GM23338 (cell line): ENCODE results near the gene RAD50. TPM values are rescaled to one million over a fixed set of nuclear protein-coding genes. Genes with fewer than 3 reads are reported as not detected.

ENCODE experiments used
- ATAC-seq: fragments of 200-7000 bp; cut with Tn5 transposase; 3 replicates; pipeline ENCODE4 v1.9.1; 2020
- DNase-seq: peaks from one replicate; pipeline ENCODE4 v3.0.0-alpha.2; 2015; ENCODE audit warnings: low spot score
- H2AFZ ChIP-seq: fragments of 200-600 bp; sonication (generic); 2 replicates; pipeline ENCODE4 v1.8.0; 2016; ENCODE audit warnings: antibody characterized with exemption, mild to moderate bottlenecking, moderate library complexity
- H3F3A ChIP-seq: fragments of 200-600 bp; sonication (generic); replicated peaks from 2 replicates; pipeline ENCODE4 v1.8.0; 2017; ENCODE audit warnings: antibody characterized with exemption, mixed run types, low read depth
- H3K27ac ChIP-seq: fragments of 200-600 bp; sonication (generic); 2 replicates; pipeline ENCODE4 v1.6.1; 2016; ENCODE audit warnings: low read depth
- H3K27me3 ChIP-seq: fragments of 200-600 bp; sonication (generic); 2 replicates; pipeline ENCODE4 v1.8.0; 2016; ENCODE audit warnings: mild to moderate bottlenecking, mixed run types, moderate library complexity; ENCODE audit not compliant: insufficient read depth
- H3K36me3 ChIP-seq: fragments of 200-600 bp; sonication (generic); 2 replicates; pipeline ENCODE4 v1.8.0; 2016; ENCODE audit warnings: mild to moderate bottlenecking; ENCODE audit not compliant: insufficient read depth
- H3K4me1 ChIP-seq: fragments of 200-600 bp; sonication (generic); 2 replicates; pipeline ENCODE4 v1.8.0; 2016; ENCODE audit warnings: mild to moderate bottlenecking, moderate library complexity; ENCODE audit not compliant: insufficient read depth
- H3K4me2 ChIP-seq: fragments of 200-600 bp; sonication (generic); 2 replicates; pipeline ENCODE4 v1.7.1; 2017; ENCODE audit warnings: mixed run types
- H3K4me3 ChIP-seq: fragments of 200-600 bp; sonication (generic); 2 replicates; pipeline ENCODE4 v1.6.1; 2016; ENCODE audit warnings: mixed run types
- H3K79me2 ChIP-seq: fragments of 200-600 bp; sonication (generic); replicated peaks from 2 replicates; pipeline ENCODE4 v1.8.0; 2017; ENCODE audit warnings: mild to moderate bottlenecking; ENCODE audit not compliant: insufficient read depth
- H3K9me2 ChIP-seq: fragments of 200-600 bp; sonication (generic); 2 replicates; pipeline ENCODE4 v1.8.0; 2017; ENCODE audit not compliant: insufficient read depth
- H4K20me1 ChIP-seq: fragments of 200-600 bp; sonication (generic); replicated peaks from 2 replicates; pipeline ENCODE4 v1.8.0; 2017; ENCODE audit warnings: mild to moderate bottlenecking; ENCODE audit not compliant: insufficient read depth
- H3K27ac Mint-ChIP-seq: 2 replicates; pipeline ENCODE4 v1.8.0; 2020; ENCODE audit warnings: inconsistent platforms, mild to moderate bottlenecking, moderate library complexity, mixed read lengths
- H3K27me3 Mint-ChIP-seq: 3 replicates; pipeline ENCODE4 v1.8.0; 2022; ENCODE audit warnings: low read depth, mild to moderate bottlenecking, moderate library complexity, mixed read lengths, inconsistent platforms; ENCODE audit not compliant: insufficient read depth, poor library complexity
- H3K36me3 Mint-ChIP-seq: 3 replicates; pipeline ENCODE4 v1.8.0; 2021; ENCODE audit warnings: low read depth, mild to moderate bottlenecking, inconsistent platforms, moderate library complexity, mixed read lengths
- H3K4me1 Mint-ChIP-seq: 3 replicates; pipeline ENCODE4 v1.8.0; 2020; ENCODE audit warnings: mild to moderate bottlenecking, inconsistent platforms, mixed read lengths
- H3K4me3 Mint-ChIP-seq: 3 replicates; pipeline ENCODE4 v1.8.0; 2021; ENCODE audit warnings: moderate library complexity, mild to moderate bottlenecking, inconsistent platforms, mixed read lengths
- H3K9me3 Mint-ChIP-seq: 3 replicates; pipeline ENCODE4 v1.8.0; 2020; ENCODE audit warnings: moderate library complexity, mild to moderate bottlenecking, inconsistent platforms, mixed read lengths
- CREB1 ChIP-seq: fragments of 250-450 bp; sonication (Bioruptor Pico); IDR thresholded peaks from 2 replicates; pipeline ENCODE4 v1.5.0; 2020; ENCODE audit warnings: low read depth, mild to moderate bottlenecking, moderate library complexity
- EZH2 ChIP-seq: fragments of 200-600 bp; sonication (generic); IDR thresholded peaks from one replicate; pipeline ENCODE4 v1.8.0; 2017; ENCODE audit warnings: antibody characterized with exemption, mild to moderate bottlenecking, low read depth; ENCODE audit not compliant: unreplicated experiment
- EZH2phosphoT487 ChIP-seq: fragments of 200-600 bp; sonication (generic); IDR thresholded peaks from one replicate; pipeline ENCODE4 v1.8.1; 2018; ENCODE audit warnings: antibody characterized with exemption; ENCODE audit not compliant: unreplicated experiment
- JUNB ChIP-seq: IDR thresholded peaks from one replicate; pipeline ENCODE4 v1.6.1; 2016; ENCODE audit warnings: antibody characterized with exemption; ENCODE audit not compliant: unreplicated experiment
- NANOG ChIP-seq: IDR thresholded peaks from 2 replicates; pipeline ENCODE4 v1.6.1; 2016; ENCODE audit warnings: antibody characterized with exemption, borderline replicate concordance
- POLR2AphosphoS5 ChIP-seq: IDR thresholded peaks from 2 replicates; pipeline ENCODE4 v1.6.1; 2016; ENCODE audit warnings: antibody characterized with exemption, low read depth
- STAT1 ChIP-seq: IDR thresholded peaks from one replicate; pipeline ENCODE4 v1.6.1; 2016; ENCODE audit warnings: antibody characterized with exemption; ENCODE audit not compliant: unreplicated experiment
- ZNF114 ChIP-seq: fragments of 250-450 bp; sonication (Bioruptor Pico); IDR thresholded peaks from 2 replicates; pipeline ENCODE4 v1.5.0; 2020; ENCODE audit warnings: mild to moderate bottlenecking, moderate library complexity
- ZNF331 ChIP-seq: fragments of 250-450 bp; sonication (Bioruptor Pico); IDR thresholded peaks from 2 replicates; pipeline ENCODE4 v1.5.0; 2020; ENCODE audit warnings: low read depth, mild to moderate bottlenecking, moderate library complexity
- polyA plus RNA-seq: library from polyadenylated mRNA; unstranded; fragments of >200 nt; fragmentation: Nextera tagmentation; extraction: Ambion mirVana; gene quantifications from 2 replicates; pipeline ENCODE4 v1.2.1, GENCODE V29; 2016
- total RNA-seq: library from RNA; depleted of rRNA; stranded (reverse); fragments of >200 nt; shearing (Covaris generic); gene quantifications from 2 replicates; pipeline ENCODE4 v1.2.3, GENCODE V29; 2014
- TF ChIP-seq, protein P1 (sequence below): fragments of 250-450 bp; sonication (Bioruptor Pico); IDR thresholded peaks from 2 replicates; pipeline ENCODE4 v1.5.0; 2020; ENCODE audit warnings: mild to moderate bottlenecking, moderate library complexity
- TF ChIP-seq, protein P2 (sequence below): IDR thresholded peaks from one replicate; pipeline ENCODE4 v1.6.1; 2018; ENCODE audit warnings: antibody characterized with exemption; ENCODE audit not compliant: unreplicated experiment
- TF ChIP-seq, protein P3 (sequence below), 2 experiments: fragments of 200-600 bp in 1 of 2; sonication (generic) in 1 of 2; conservative IDR thresholded peaks; 2 replicates each; pipeline versions ENCODE4 v1.5.1 to v1.6.1; 2016 to 2017; ENCODE audit warnings: antibody characterized with exemption in 2 of 2, low read depth in 2 of 2, mild to moderate bottlenecking in 2 of 2, moderate library complexity in 1 of 2
- TF ChIP-seq, protein P4 (sequence below): IDR thresholded peaks from 2 replicates; pipeline ENCODE4 v1.6.1; 2016; ENCODE audit warnings: antibody characterized with exemption

RAD50 gene
- total and polyA plus RNA-seq, 2 experiments from 2014 or later: 27.0 to 52.2 TPM

DNA sequence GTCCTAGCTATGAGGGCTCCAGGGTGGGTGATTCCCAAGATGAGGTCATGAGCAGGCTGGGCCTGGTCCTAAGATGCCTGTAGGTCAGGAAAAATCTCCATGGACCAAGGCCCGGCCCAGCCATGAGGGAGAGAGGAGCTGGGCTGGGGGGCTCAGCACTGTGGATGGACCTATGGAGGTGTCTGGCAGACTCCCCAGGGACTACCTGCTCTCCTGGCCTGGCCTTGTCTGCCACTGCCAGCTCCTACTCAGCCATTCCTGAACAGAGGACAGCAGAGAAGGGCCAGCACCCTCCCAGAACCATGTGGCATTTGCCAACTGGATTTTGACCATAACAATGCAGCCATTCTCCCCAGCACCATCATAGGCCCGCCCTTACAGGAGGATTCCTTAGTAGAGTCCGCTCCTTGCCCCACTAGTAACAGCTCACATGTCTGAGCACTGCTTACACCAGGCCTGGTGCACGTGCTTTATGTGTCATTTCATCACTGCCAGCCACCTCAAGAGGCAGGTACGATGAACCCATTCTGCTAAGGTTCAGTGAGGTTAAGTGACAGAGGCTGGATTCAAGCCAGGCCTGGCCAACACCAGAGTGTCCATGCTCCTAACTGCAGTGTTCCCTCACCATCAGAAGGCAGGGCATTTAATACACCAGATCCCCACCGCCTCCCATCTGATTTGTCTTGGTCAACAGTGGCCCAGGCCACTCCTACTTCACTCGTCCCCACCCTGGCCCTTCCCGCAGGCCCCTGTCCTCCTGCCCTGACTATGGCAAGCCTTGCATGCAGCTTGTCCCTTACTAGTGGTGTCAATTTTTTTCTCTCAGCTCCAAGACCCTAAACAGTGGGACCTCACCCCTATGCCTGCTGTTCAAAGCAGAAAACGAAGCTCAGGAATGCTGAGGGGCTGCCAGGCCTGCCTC lies 101.9 kb downstream of the RAD50 start:
- Histone ChIP-seq H3K36me3 (no peaks in the 10 kb centered on the region), H3K4me2 (no peak overlapping the region), H3K4me1 (no peaks in the 10 kb centered on the region; the same call in none of the 2 replicates), H3K27me3 (peaks cover 42% of the 10 kb centered on the region), H3F3A (0 out of 2 replicates have a peak, but pooled peaks cover 4% of the 10 kb centered on the region), H3K27ac (no peak overlapping the region), H3K4me3 (no peak overlapping the region), H3K9me2 (no peaks in the 10 kb centered on the region), H3K79me2 (no peaks in the 10 kb centered on the region), H2AFZ (no peak overlapping the region), H4K20me1 (no peaks in the 10 kb centered on the region)
- Mint-ChIP-seq H3K9me3 (no peaks in the 10 kb centered on the region; the same call in 1 of the 3 replicates), H3K4me3 (no peak overlapping the region), H3K27me3 (peaks cover 42% of the 10 kb centered on the region), H3K36me3 (peaks cover 3% of the 10 kb centered on the region; the same call in 1 of the 3 replicates), H3K4me1 (peaks cover 8% of the 10 kb centered on the region), H3K27ac (no peak overlapping the region)
- TF ChIP-seq, protein P1, sequence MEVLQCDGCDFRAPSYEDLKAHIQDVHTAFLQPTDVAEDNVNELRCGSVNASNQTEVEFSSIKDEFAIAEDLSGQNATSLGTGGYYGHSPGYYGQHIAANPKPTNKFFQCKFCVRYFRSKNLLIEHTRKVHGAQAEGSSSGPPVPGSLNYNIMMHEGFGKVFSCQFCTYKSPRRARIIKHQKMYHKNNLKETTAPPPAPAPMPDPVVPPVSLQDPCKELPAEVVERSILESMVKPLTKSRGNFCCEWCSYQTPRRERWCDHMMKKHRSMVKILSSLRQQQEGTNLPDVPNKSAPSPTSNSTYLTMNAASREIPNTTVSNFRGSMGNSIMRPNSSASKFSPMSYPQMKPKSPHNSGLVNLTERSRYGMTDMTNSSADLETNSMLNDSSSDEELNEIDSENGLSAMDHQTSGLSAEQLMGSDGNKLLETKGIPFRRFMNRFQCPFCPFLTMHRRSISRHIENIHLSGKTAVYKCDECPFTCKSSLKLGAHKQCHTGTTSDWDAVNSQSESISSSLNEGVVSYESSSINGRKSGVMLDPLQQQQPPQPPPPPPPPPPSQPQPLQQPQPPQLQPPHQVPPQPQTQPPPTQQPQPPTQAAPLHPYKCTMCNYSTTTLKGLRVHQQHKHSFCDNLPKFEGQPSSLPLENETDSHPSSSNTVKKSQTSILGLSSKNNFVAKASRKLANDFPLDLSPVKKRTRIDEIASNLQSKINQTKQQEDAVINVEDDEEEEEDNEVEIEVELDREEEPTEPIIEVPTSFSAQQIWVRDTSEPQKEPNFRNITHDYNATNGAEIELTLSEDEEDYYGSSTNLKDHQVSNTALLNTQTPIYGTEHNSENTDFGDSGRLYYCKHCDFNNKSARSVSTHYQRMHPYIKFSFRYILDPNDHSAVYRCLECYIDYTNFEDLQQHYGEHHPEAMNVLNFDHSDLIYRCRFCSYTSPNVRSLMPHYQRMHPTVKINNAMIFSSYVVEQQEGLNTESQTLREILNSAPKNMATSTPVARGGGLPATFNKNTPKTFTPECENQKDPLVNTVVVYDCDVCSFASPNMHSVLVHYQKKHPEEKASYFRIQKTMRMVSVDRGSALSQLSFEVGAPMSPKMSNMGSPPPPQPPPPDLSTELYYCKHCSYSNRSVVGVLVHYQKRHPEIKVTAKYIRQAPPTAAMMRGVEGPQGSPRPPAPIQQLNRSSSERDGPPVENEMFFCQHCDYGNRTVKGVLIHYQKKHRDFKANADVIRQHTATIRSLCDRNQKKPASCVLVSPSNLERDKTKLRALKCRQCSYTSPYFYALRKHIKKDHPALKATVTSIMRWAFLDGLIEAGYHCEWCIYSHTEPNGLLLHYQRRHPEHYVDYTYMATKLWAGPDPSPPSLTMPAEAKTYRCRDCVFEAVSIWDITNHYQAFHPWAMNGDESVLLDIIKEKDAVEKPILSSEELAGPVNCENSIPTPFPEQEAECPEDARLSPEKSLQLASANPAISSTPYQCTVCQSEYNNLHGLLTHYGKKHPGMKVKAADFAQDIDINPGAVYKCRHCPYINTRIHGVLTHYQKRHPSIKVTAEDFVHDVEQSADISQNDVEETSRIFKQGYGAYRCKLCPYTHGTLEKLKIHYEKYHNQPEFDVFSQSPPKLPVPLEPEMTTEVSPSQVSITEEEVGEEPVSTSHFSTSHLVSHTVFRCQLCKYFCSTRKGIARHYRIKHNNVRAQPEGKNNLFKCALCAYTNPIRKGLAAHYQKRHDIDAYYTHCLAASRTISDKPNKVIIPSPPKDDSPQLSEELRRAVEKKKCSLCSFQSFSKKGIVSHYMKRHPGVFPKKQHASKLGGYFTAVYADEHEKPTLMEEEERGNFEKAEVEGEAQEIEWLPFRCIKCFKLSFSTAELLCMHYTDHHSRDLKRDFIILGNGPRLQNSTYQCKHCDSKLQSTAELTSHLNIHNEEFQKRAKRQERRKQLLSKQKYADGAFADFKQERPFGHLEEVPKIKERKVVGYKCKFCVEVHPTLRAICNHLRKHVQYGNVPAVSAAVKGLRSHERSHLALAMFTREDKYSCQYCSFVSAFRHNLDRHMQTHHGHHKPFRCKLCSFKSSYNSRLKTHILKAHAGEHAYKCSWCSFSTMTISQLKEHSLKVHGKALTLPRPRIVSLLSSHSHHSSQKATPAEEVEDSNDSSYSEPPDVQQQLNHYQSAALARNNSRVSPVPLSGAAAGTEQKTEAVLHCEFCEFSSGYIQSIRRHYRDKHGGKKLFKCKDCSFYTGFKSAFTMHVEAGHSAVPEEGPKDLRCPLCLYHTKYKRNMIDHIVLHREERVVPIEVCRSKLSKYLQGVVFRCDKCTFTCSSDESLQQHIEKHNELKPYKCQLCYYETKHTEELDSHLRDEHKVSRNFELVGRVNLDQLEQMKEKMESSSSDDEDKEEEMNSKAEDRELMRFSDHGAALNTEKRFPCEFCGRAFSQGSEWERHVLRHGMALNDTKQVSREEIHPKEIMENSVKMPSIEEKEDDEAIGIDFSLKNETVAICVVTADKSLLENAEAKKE (CRISPR knock-in tag): no peak
- TF ChIP-seq JUNB (no peak), EZH2 (no peak), EZH2phosphoT487 (no peak), STAT1 (no peak), ZNF114 (CRISPR knock-in tag) (no peak), NANOG (no peak), CREB1 (CRISPR knock-in tag) (no peak), POLR2AphosphoS5 (no peak), ZNF331 (CRISPR knock-in tag) (no peak)
- TF ChIP-seq, protein P2, sequence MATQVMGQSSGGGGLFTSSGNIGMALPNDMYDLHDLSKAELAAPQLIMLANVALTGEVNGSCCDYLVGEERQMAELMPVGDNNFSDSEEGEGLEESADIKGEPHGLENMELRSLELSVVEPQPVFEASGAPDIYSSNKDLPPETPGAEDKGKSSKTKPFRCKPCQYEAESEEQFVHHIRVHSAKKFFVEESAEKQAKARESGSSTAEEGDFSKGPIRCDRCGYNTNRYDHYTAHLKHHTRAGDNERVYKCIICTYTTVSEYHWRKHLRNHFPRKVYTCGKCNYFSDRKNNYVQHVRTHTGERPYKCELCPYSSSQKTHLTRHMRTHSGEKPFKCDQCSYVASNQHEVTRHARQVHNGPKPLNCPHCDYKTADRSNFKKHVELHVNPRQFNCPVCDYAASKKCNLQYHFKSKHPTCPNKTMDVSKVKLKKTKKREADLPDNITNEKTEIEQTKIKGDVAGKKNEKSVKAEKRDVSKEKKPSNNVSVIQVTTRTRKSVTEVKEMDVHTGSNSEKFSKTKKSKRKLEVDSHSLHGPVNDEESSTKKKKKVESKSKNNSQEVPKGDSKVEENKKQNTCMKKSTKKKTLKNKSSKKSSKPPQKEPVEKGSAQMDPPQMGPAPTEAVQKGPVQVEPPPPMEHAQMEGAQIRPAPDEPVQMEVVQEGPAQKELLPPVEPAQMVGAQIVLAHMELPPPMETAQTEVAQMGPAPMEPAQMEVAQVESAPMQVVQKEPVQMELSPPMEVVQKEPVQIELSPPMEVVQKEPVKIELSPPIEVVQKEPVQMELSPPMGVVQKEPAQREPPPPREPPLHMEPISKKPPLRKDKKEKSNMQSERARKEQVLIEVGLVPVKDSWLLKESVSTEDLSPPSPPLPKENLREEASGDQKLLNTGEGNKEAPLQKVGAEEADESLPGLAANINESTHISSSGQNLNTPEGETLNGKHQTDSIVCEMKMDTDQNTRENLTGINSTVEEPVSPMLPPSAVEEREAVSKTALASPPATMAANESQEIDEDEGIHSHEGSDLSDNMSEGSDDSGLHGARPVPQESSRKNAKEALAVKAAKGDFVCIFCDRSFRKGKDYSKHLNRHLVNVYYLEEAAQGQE: no peak
- TF ChIP-seq, protein P3, sequence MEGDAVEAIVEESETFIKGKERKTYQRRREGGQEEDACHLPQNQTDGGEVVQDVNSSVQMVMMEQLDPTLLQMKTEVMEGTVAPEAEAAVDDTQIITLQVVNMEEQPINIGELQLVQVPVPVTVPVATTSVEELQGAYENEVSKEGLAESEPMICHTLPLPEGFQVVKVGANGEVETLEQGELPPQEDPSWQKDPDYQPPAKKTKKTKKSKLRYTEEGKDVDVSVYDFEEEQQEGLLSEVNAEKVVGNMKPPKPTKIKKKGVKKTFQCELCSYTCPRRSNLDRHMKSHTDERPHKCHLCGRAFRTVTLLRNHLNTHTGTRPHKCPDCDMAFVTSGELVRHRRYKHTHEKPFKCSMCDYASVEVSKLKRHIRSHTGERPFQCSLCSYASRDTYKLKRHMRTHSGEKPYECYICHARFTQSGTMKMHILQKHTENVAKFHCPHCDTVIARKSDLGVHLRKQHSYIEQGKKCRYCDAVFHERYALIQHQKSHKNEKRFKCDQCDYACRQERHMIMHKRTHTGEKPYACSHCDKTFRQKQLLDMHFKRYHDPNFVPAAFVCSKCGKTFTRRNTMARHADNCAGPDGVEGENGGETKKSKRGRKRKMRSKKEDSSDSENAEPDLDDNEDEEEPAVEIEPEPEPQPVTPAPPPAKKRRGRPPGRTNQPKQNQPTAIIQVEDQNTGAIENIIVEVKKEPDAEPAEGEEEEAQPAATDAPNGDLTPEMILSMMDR (conservative IDR thresholded peaks at IDR 0.05; ENCODE audit: low read depth in 2 of 2): no peak
- TF ChIP-seq, protein P4, sequence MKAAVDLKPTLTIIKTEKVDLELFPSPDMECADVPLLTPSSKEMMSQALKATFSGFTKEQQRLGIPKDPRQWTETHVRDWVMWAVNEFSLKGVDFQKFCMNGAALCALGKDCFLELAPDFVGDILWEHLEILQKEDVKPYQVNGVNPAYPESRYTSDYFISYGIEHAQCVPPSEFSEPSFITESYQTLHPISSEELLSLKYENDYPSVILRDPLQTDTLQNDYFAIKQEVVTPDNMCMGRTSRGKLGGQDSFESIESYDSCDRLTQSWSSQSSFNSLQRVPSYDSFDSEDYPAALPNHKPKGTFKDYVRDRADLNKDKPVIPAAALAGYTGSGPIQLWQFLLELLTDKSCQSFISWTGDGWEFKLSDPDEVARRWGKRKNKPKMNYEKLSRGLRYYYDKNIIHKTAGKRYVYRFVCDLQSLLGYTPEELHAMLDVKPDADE: no peak
- ATAC-seq (no peak), DNase-seq (no peak)
